CD1c-positive myeloid dendritic cell (primary cell): ENCODE results near the gene SIM1.

ENCODE experiments used
- DNase-seq: peaks from one replicate; pipeline ENCODE4 v3.0.0-alpha.2; 2016; ENCODE audit errors: extremely low spot score

Gene SIM1

DNA sequence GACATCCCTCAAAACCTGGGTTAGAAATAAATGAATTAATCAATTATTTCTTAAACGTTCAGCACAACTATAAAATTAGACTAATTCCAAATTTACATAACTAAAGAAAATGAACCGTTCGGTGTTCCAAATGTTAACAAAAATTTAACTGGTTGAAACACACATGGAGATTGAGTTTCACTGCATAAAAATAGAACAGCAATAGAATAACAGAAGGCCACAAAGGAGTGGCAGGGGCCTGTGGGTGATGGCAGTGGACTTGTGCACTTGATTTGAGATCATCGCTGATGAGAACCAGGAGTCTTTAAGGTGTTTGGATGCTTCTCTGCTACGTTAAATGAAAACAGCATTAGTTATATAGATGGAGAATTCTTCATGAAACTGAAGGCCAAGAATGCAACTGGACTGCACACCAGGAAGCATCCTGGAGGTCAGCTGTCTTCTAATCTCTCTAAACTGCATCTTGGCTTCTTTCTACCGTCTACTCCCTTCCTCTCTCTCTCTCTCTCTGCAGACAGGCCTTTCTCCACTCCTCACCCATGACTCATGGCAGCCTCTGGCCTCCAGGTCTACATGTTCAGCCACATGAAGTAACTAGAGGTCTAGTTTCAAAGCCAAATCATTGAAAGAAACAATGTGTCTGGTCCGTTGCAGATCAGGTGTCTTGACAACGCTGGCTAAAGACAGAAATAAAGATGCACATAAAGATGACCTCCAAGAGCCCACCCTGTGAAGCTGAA is 111.3 kb downstream of the SIM1 start:
- DNase-seq = no peak

DNA sequence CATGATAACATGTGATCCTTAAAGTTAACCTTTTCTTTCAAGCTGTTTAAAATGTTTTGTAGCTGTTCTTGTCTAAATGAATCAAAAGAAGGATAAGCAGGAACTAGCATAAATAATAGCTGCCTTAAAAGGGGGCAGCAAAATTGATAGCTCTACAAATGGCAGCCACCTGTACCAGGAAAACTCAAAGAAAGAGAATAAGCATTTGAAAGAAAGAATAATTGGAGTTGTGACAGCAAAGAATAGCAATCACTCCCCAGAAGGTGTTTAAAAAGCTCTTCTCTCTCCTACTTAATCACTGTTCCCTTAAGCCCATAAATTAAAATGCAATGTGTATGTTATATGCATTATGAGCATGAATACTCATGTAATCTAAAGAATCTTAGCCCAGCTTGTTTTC is 114.6 kb downstream of the SIM1 start:
- DNase-seq = no peak

- no peak for DNase-seq
Measured at GRCh38 chr6:100349366-100349765, 115.4 kb downstream of the SIM1 start.

DNA sequence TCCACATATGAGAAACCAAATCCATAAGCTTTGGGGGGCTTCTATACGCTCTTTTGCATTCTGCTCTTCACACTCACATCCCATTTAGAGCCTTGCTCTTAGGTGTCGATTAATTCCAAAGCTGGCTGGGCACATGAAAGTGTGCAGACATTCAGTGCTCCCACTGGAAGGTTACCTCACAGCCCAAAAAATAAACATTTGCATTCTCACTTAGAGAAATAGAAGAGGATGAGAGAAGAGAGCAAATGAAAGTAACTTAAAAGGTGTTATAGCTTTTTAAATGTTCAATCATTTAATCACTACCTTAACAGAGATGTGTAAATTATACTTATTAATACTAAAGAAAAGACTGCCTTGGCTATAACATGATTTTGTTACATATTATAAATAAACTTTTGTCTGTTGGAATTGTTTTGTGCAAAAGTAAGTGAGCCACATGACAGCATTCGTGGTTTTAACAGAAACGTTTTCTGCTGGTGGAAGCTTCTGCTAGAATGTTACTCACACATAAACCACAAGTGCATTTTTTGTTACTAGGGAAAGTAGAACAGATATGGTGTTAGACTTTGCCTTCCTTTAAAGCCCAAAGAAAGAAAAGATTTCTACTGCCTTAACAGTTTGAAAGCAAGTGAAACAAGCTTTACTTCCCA is 116.7 kb downstream of the SIM1 start:
- DNase-seq = no peak

DNA sequence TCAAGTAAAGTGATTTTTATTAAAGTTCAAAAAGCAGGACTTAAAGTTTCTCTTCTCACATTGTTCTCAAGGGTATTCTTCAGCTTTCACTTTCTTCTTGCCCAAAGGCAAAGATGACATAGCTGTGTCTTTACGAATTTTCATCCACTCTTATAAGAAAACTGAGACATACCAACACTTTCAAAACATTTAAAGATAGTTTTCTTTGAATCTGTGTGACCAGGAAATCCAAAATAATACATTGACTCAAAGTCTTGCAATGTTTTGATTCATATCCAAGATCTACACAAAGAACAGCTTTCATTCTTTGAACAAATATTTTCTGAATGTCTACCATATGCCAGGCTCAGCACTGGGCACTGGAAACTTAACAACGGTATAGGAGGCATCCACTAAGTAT is 117.9 kb downstream of the SIM1 start:
- DNase-seq = no peak

DNA sequence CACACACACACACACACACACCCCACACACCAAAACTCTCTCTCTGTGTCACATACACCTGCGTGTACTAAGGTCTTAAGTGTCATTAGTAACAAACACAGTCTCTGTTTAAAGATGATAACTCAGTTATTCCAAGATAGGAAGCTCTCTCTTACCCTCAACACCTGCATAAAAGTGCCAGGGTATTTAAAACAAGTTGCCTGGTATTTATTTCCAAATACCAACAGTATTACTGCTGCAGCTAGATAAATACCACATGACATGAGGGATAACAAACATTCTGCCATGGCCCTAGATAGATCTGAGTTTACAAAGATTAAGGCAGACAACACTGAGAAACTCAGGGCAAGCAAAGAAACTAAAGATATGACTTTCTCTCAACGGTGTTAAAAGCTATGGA is 118.5 kb downstream of the SIM1 start:
- no peak for DNase-seq

DNA sequence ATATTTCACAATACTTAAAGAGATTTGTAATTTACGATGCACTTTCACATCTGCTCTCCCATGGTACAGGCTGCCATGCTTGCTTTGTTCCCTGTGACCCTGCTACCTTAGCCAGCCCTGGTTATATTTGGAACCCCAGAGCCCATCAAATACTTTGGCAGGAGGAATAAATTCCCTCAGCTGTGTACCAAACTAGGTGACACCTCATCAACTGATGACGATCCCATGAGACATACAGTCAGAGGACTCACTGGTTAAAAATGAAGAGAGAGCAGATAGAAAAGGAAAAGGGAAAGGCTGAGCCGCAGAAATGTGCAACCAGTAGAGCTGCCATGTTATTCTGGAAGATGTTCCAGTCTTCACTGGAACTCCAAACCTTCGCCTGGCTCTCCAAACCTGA is 120.0 kb downstream of the SIM1 start:
- no peak for DNase-seq

DNA sequence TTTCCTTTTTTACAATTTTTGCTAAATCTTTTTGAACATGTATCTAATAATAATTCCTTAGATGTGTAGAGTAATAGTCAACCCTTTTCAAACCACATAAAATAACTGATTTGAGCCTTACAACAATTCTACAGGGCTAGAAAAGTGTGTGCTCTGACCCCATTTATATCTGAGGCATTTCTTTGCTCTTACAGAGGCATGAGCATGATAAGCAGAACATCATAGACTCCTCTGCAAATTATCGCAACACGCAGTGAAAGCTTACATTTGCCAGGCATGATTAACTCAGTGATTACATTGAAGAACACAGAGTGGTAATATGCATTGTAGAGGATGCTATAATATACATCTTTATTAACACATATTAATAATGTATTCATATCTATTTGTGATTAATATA is 120.4 kb downstream of the SIM1 start:
- DNase-seq = no peak

GRCh38 chr6:100343316-100344077 is 121.2 kb downstream of the SIM1 start:
- DNase-seq = no peak

GRCh38 chr6:100342830-100343229 is 121.9 kb downstream of the SIM1 start:
- DNase-seq = no peak

DNA sequence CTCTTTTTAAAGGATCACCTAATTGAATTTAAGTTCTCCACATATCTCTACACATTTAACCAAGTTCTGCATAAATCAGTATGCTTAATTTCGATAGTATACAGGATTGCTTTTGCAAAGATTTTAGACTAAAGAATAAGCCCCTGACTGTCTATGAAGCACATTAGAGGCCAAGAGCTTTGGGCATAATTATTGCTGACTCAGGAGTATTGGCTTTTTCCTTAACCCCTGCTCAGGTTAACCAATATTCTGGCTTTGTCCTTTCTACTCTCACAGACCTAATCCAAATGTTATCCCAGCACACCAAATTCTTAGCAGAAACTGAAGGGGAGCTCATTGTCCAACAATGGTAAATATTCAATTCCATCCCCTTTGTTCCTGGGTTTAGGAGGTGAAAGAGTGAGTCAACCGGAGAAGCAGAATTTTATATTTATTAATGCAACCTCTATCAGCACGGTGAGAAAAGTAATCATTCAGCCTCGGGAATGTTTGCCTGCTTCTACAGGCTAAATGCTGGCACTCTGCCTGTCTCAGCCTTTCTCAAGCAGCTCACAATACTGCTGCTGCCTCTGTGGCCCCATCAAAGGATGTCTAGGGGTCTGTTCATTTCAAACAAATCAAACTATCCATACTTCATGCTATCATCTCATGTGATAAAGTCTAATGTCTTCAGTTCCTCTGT is 125.0 kb downstream of the SIM1 start:
- DNase-seq = no peak

DNA sequence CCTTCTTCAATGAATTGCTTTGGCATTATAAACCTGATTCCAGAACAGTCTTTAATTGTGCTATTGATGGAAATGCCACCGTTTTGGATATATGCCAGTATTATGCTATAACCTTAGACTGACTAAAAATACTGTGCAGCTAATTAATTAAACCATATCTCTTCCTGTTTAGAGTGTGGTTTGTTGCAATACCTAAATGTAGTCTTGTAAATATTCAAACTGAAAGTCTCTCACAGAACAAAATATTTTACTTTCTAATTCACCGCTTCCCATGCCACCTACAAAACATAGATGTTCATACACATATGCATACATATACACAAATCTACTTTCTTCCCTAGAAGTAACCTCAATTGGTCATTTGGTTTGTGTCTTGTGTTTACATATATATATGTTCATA is 126.6 kb downstream of the SIM1 start:
- DNase-seq = no peak

- DNase-seq = no peak
Measured at GRCh38 chr6:100336876-100337275, 127.8 kb downstream of the SIM1 start.

- no peak for DNase-seq
Measured at GRCh38 chr6:100335991-100336390, 128.7 kb downstream of the SIM1 start.
